NCI-H1417 treated with DMSO at 0.1 percent for 48 hours (cell line): ENCODE results near the gene DHRS2.

Experiments
- DNase-seq: peaks from one replicate; lab custom pipeline; 2025; lab: John Stamatoyannopoulos, UW

Gene DHRS2

DNA sequence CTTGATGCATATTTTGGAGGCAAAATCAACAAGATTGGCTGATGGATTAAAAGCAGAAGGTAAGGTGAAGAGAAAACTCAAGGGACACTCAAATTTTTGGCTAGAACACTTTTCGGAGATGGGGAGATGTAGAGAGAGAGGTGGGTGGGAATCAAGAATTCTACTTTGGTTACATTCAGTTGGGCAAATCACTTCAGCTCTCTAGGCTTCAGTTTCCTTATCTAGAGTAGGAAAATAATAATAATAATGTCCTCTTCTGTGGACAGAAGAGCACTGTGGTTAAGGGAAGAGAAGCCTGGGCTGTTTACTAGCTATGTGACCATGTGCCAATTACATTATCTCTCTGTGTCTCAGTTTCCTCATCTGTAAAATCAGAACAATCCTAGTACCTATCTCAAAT lies 23.4 kb upstream of the DHRS2 start:
- no peak for DNase-seq

DNA sequence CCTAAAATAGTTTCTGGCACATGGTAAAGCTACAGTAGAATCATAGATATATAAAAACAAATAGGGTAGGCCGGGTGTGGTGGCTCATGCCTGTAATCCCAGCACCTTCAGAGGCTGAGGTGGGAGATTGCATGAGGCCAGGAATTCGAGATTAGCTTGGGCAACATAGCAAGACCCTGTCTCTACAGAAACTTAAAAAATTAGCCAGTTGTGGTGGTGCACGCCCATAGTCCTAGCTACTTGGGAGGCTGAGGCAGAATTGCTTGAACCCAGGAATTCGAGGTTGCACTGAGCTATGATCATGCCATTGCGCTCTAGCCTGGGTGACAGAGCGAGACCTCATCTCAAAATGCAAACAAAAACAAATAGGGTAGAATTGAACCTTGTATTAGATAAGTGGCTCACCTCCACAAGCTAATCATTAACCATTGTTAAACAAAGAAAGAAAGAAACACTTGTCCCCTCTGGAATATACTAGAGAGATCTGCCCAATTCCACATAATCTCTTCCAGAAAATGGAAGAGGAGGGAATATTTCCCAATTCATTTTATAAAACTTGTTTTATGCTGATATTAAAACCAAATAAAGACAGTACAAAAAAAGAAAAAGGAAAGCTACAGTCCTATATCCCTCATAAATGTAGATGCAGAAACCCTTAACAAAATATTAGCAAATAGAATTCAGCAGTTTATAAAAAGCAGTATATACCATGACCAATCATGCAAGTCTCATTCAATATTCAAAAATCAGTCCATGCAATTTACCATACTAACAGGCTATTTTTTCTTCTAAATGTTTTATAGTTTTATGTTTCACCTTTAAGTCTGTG lies 22.7 kb upstream of the DHRS2 start:
- DNase-seq = no peak

DNA sequence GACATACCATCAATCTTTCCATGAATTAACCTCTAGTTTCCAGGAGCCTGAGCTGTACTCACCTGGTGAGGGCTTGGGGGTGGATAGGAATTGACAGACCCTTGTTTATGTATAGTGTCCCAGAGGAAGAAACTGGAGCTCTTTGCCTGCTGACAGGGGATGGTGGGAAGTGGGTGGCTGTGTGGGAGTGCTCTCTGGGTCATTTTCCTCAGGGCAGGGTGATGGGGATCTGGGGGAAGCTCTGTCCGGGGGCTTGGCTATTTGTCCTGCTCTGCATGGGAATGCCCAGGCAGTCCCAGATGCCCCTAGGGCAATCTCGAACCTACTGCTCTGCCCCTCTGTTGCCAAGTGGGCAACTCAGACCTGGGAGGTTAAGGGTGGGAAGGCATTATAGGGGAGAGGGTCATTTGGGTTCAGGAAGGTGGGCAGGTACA lies 21.8 kb upstream of the DHRS2 start:
- no peak for DNase-seq

DNA sequence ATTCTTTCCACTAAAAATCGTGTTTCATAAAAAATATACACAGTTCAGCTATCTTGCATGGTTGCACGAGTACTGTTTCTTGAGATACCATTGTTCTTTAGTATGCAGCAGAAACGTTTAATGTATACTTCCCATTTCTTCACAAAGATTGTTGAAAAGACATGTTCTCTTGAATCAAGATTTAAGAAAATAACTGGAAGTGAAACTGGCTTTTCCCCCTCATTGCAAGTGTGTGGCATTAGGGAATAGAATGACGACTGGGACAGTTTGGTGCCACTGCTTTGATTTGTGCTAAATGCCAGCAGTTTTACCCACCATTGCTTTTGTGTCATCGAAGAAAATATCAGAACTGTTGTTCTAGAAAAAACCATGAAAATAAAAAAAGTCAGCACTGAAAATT lies 20.3 kb upstream of the DHRS2 start:
- no peak for DNase-seq

DNA sequence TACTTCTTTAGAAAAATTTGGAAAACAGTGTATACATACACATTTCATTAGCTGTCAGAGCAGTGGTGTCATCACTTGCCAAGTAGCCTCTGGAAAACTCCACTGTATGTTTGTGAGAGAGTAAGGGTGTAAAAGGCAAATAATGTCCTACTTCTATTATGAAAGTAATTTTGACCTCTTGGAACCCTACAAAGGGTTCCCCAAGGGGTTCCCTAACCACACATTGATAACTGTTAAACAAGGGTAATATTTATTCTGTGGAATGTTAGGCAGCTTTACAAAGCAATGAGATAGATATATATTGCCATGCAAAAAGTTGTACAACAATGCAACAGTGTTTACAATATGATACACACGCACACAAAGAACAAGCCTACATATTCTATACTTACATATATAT lies 18.6 kb upstream of the DHRS2 start:
- DNase-seq = no peak

DNA sequence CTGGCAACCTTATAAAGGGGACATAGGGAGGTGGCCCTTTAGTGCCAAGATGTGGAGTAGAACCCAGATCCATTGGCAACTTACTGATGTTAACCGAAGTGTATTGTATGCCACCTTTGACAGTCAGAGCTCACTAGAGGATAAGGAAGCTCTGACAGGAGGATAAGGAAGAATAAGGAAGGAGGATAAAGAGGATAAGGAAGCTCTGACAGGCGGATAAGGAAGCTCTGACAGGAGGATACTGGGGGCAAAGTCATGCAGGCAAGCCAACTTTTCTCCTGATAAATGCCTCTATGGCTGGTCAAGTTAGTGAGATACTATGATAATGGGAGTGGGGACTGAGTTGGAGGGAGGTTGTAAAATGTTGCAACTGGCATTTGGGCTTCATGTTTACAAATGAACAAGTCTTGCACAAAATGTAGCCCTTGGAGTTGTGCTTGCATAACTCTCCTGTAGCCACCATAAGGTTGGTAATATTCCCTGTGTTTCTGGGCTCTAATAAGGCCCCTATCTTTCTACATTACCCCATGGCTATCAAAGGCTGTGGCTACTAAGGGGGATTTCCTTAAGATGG lies 17.7 kb upstream of the DHRS2 start:
- DNase-seq = no peak

DNA sequence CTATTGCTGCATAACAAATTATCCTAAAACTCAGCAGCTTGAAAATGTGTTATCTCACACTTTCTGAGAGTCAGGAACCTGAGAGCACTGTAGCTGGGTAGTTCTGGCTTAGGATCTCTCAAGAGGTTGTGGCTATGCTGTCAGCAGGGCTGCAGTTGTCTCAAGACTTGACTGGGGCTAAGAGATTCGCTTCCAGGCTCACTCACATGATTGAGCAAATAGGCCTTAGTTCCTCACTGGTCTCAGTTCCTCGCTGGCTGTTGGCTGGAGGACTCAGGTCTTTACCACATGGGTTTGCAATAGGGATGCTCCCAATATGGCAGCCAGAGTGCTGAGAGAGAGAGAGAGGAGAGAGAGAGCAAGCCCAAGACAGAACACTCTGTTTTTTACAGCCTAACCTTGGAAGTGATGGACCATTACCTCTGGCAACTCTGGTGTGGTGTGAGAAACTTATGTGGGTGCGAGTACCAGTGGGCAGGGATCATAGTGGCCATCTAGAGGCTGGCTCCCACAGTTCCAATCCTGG lies 15.9 kb upstream of the DHRS2 start:
- DNase-seq = no peak

DNA sequence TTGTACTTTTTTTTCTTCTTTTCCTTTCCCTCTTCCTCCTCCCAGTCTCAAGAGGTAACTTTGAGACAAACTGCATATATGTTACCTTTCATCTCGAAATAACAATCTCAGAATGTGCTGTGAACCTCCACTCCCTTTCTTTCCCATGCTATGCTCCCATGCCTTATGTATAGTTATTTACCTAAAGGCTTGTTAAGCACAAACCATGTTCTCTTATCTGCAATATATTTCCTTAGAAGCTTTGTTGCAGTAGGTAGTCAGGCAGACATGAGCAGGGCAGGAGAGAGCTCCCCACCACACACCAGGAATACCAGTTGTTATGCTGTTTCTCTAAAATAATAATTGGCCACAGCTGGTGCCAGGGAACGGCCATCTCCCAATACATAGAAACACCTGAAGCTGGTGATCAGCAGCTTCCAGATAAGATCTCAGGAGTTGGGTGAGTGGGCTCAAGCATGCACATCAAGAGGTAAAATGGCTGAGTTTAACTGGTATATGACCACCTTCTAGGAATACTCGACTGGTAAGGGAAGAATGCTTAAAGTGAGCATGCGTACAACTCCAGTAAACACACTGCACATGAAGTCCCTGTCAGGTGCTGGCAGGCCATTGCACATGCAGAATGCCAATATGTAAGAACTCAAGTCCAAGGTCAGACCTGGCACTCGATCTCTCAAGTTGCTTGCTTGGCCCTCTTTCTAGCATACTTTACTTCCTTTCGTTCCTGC lies 14.8 kb upstream of the DHRS2 start:
- DNase-seq = no peak

DNA sequence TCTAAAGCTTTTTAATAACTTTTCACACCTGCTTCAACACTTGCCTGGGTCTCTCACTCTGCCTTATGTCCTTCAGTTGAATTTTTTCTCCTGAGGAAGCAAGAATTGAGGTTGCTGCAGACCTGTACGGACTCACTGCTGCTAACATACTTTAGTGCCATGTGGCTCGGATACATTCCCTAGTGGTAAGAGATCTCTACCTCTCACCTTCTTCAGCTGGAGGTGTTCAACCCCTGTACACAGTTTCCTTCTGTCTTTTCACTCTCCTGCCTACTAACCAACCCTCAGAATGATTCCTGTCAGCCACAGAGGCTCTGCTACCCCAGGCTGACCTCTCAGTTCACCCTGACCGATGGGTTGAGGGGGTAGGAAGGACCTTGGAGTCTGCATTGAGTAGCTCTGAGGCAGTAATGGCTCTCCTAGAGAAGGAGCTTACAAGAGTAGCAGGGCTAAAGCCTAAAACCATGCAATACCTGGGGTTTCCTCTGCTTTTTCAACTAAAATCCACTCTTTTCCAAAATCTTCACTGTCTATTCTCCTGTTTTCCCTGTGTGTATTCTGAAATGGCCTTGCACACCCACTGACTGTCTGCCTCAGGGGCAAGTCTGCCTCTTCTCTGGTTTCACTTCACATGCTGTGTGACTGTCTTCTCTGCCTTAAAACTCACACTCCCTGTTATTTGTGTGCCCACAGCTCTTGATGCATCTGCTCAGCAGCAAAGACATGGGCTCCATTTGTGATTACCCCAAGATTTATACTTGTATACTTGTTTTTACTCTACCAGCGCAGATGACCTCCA lies 14.0 kb upstream of the DHRS2 start:
- no peak for DNase-seq

DNA sequence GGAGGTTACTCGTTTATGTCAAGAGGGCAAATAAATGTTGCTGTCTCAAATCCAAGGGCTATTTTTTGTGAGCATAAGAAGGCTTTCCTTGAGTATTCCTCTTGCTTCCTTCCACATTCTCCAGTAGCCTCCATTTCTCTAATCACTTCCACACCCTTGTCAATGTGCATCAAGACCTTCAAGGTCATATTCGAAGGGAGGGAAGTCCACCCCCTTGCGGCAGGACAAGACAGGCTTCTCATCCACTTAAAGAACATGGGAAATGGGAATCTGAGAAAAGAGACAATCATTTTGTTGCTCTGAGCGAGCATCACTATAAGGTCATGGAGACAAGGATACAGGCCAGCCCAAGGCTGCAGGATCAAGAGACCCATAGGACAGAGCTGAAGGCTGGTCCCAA lies 13.2 kb upstream of the DHRS2 start:
- DNase-seq = no peak

DNA sequence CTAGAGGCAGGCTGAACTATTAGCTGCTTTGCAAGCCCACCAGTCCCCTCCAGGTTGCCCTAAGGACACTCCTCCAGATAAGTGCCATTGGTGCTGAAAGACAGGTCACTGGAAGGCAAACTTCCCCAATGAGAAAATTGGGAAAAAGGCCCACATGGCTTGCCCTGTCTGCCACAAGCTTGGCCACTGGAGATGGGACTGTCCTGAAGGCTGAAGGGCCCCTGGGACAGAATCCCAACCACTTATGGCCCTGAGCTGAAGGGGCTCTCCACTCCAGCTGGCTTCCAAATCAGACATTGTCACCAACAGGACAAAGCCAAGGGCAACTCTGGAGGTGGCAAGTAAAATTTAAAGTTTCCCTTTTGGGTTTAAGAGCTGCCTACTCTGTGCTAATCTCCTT lies 12.2 kb upstream of the DHRS2 start:
- no peak for DNase-seq

DNA sequence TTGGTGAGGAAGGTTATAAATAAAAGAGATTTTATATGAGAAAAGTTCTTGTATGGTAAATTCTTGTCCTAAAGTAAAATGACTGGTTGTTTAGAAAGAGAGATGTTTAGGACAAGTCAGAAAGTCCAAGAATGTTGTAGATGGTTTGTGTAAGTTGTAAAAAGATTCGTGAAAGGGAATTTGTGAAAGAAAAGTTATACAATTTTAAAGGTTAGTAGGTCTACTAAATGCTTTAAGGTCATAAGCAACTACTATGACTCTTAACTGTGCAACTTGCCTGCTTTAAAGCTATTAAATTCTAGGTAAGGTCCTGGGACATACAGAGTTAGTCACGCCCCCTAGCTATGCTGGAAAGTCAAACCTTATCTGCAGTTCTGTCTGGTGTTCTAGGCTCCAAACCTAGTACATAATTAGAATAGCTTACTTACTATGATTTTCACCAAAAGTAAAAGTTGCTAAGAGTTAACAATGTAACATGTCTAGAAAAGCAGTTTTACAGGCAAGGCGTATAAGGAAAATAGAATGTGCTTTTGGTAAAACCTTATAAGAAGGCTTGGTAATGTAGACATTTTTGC lies 11.2 kb upstream of the DHRS2 start:
- no peak for DNase-seq

DNA sequence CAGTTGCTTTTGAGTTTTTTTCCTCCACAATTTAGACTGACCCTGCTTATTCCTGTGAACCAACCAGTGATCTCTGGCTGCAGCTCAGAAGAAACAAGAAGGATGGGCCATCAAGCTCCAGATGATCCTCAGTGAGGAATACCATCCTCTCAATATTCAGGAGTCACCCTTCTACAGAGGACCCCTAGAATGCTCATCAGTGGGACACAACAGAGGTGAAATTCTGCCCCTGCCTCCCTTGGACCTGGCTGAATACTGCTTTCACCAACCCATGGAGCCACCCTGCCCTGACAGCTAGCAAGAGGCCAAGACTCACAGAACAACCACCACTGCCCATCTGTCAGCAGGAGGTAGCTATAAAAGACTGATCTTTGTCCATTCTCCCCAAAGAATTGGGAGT lies 9.2 kb upstream of the DHRS2 start:
- DNase-seq = no peak

DNA sequence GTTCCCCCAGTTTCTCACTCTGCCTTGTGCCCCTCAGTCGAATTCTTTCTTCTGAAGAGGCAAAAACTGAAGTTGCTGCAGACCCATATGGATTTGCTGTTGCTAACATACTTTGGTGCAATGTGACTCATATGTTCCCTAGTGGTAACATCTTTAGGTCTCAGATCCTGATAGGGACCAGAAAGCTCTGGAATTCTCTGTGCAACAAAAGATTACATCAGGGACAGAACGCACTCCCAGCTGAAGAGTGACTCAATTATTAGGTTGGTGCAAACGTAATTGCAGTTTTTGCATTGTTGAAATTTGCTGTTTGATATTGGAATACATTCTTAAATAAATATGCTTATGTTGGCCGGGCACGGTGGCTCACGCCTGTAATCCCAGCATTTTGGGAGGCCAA lies 8.2 kb upstream of the DHRS2 start:
- no peak for DNase-seq

DNA sequence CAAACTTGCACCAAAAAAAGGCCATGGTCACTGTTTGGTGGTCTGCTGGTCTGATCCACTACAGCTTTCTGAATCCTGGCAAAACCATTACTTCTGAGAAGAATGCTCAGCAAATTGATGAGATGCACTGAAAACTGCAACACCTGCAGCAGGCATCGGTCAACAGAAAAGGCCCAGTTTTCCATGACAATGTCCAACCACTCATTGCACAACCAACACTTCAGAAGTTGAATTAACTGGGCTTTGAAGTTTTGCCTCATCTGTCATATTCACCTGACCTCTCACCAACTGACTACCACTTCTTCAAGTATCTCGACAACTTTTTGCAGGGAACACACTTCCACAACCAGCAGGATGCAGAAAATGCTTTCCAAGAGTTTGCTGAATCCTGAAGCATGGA lies 7.0 kb upstream of the DHRS2 start:
- DNase-seq = no peak

DNA sequence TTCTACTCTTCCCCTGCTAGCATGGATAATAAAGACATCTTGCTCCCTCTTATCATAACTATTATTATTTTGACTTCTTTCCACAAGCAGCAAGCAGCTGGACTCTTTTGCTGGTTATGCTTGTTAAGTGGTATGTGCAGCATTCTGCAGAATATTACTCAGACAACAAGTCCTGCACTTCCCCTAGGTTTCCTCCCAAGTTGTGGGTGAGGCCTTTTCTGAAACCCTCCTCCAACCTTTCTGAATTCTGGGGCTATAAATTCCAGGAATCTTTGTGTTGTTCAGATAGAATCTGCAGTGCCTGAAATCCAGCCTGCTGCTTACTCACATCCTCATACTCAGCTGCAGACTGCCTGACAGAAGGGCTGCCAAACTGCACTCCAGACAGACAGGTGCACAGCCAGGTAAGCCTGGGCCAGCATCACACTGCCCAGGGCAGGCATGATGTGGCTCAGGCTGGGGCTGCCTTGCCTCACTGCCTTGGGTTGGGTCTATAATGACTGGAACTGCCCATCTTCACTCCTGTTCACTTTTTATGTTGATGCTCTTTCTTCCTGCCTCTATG lies 6.2 kb upstream of the DHRS2 start:
- DNase-seq = no peak

DNA sequence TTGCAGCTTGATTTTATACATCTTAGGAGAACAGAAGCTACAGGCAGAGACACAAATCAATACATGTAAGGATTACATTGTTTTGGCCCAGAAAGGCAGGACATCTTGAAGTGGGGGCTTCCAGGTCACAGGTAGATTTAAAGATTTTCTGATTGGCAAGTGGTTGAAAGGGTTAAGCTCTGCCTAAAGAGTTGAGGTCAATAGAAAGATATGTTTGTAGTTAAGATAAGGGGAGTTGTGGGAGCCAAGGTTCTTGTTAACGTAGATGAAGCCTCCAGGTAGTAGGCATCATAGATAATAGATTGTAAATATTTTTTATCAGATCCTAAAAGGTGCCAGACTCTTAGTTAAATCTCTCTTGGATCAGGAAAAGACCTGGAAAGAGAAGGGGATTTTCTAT lies 5.5 kb upstream of the DHRS2 start:
- DNase-seq = no peak

DNA sequence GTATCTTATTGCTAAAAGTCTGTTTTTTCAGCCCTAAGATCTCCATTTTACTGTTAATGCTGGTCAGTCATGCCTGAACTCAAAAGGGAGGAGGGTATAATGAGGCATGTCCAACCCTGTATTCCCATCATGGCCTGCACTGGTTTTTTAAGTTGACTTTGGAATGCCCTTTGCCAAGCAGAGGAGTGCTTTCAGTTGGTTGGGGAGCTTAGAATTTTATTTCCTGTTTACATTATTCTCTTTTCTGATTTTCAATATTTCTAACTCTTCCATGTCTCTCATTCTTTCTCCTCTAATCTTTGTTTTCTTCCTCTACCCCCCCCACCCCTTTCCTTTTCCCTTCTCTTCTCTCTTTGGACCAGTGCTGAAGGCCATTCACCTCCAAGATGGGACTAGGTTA lies 4.9 kb upstream of the DHRS2 start:
- no peak for DNase-seq

DNA sequence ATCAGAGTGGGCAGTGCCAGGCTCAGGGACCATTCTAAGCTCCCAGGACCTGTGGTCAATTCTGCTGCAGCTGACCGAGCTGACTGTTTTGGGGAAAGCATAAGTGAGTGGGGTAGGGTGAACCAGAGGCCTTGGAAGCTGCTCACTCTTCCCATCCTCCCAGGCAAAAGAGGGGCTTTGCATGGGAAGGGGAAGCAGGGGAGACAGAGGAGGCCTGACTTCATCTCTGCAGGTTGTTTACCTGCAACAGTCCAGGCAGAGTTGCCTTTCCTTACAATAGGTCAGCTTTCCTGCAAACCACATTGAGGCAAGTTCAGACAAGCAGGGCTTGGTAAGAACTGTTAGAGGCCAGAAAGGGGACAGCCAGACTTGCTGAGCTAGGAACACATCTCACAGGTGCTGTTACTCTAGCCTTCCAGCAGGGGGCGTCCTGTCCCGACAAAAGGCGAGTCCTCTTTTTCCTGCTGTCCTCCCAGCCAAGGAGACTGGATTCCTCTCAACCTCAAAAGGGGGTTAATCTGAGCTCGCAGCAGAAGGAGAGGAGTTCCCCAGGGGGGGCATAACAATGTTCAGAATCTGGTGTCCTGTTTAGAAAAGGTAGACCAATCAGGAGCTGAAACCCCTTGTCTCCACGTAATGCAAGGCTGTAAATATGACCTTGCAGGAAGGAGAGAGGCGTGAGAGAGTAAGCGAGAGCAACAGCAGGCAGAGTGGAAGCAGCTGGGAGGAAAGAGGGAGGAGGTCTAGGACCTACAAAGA lies 4.3 kb upstream of the DHRS2 start:
- DNase-seq = no peak

DNA sequence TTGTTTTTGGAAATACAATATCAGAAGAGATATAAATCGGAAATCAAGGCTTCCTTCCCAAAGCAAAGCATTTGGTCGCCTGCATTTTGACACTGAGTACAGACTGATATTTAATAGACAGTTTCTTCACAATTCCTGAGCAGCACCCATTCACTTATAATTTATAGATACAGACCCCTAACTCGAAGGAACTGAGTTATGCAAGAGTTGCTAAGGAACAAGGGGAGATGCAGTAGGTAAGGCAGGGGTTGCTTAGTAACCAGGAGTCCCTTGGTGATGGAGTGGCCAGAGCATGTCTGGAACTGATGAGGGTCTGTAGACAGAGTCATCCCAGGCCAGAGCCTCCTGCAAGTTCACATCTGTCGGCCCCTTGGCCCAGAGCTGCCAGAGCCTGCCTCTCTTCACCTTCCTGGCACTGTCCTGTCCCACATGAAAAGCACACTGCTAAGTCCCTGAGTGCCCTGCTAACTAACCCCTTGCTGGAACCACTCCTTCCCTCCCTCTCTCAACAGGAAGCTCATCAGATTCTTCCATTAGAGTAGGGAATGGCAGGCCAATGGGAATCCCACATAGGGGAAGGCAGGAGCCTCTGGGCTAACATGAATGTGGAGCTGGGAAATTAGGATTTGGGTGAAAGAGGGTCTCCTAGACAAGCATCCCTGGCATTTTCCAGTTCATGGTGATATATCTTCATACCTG lies 3.6 kb upstream of the DHRS2 start:
- DNase-seq = no peak
